ENCODE measurements around the gene TBC1D22A. TPM values are rescaled to one million over a fixed set of nuclear protein-coding genes. Genes with fewer than 3 reads are reported as not detected.

Gene TBC1D22A
- total RNA-seq, 2 donors from 2014 or later = 21.0 to 27.9 TPM

DNA sequence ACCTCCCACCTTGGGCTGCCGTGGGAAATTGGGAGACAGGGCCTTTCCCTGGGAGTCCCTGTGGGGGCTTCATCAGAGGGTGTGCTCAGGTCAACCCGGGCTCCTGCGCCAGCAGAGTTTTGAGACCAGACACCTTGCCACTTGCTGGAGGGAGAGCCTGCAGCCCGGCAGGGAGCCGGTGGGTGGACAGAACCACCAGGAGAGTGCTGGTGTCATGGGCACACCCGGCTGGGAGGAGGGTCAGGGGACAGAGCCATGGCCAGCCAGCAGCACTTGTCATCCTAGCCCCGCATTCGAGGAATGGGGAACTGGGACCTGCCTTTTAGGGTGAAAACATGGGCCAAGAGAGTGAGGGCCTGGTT lies 209.3 kb downstream of the TBC1D22A start:
- no peak overlapping the region for H3K4me3 Mint-ChIP-seq
- H3K4me1 Mint-ChIP-seq = peaks cover 20% of the 10 kb centered on the region
- H3K36me3 ChIP-seq (ENCODE audit: control insufficient read depth, insufficient read depth, low read length) = peaks cover 15% of the 10 kb centered on the region
- DNase-seq = no peak
- H3K9ac ChIP-seq (ENCODE audit: extremely low read depth, low read length, poor library complexity, severe bottlenecking) = no peak overlapping the region
- no peaks in the 10 kb centered on the region for H3K27me3 Mint-ChIP-seq (ENCODE audit: insufficient read depth)
- WGBS, 2 experiments (ENCODE audit: insufficient coverage in 1 of 2, insufficient read length in 1 of 2) = 93 to 95% methylated on average over 3 to 8 of the region's 8 CpGs
- no peak overlapping the region for H3K27ac Mint-ChIP-seq
- TF ChIP-seq, protein P1, sequence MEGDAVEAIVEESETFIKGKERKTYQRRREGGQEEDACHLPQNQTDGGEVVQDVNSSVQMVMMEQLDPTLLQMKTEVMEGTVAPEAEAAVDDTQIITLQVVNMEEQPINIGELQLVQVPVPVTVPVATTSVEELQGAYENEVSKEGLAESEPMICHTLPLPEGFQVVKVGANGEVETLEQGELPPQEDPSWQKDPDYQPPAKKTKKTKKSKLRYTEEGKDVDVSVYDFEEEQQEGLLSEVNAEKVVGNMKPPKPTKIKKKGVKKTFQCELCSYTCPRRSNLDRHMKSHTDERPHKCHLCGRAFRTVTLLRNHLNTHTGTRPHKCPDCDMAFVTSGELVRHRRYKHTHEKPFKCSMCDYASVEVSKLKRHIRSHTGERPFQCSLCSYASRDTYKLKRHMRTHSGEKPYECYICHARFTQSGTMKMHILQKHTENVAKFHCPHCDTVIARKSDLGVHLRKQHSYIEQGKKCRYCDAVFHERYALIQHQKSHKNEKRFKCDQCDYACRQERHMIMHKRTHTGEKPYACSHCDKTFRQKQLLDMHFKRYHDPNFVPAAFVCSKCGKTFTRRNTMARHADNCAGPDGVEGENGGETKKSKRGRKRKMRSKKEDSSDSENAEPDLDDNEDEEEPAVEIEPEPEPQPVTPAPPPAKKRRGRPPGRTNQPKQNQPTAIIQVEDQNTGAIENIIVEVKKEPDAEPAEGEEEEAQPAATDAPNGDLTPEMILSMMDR (conservative IDR thresholded peaks at IDR 0.05) = no peak
- no peaks in the 10 kb centered on the region for H3K27me3 ChIP-seq (ENCODE audit: control insufficient read depth, insufficient read depth, low read length, poor library complexity, severe bottlenecking)
- H3K9me3 ChIP-seq (ENCODE audit: control insufficient read depth, low read length) = no peaks in the 10 kb centered on the region
- no peak overlapping the region for H3K27ac ChIP-seq (ENCODE audit: low read depth, low read length)
- no peak overlapping the region for H3K4me3 ChIP-seq (ENCODE audit: low read length)
- peaks cover 15% of the 10 kb centered on the region for H3K36me3 Mint-ChIP-seq (ENCODE audit: low read depth)
- no peaks in the 10 kb centered on the region for H3K9me3 Mint-ChIP-seq
- H3K4me1 ChIP-seq (ENCODE audit: control insufficient read depth, insufficient read depth, low read length) = peaks cover 18% of the 10 kb centered on the region

DNA sequence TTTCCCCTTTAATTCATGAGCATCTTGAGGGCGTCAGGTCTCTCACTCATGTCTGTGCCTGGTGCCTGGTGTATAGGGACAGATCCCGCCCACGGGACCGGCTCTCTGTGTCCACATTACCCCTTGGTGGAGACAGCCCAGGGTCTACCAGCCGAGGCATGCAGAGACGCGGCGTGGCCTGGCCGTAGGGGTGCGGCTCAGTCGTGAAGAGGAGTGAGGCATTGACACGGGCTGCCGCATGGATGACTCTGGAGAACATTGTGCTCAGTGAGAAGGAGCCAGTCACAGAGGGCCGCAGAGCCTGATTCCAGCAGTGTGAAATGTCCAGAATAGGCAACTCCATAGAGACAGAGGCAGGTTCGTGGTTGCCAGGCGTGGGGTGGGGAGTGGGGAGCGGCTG lies 209.8 kb downstream of the TBC1D22A start:
- no peak overlapping the region for H3K27ac ChIP-seq (ENCODE audit: low read depth, low read length)
- H3K27me3 Mint-ChIP-seq (ENCODE audit: insufficient read depth) = no peaks in the 10 kb centered on the region
- no peaks in the 10 kb centered on the region for H3K27me3 ChIP-seq (ENCODE audit: control insufficient read depth, insufficient read depth, low read length, poor library complexity, severe bottlenecking)
- TF ChIP-seq, protein P1 (conservative IDR thresholded peaks at IDR 0.05) = no peak
- H3K36me3 ChIP-seq (ENCODE audit: control insufficient read depth, insufficient read depth, low read length) = peaks cover 15% of the 10 kb centered on the region
- H3K4me1 Mint-ChIP-seq = peaks cover 20% of the 10 kb centered on the region
- no peak overlapping the region for H3K4me3 ChIP-seq (ENCODE audit: low read length)
- H3K4me1 ChIP-seq (ENCODE audit: control insufficient read depth, insufficient read depth, low read length) = peaks cover 18% of the 10 kb centered on the region
- H3K36me3 Mint-ChIP-seq (ENCODE audit: low read depth) = peaks cover 20% of the 10 kb centered on the region
- WGBS, 2 experiments (ENCODE audit: insufficient coverage in 1 of 2, insufficient read length in 1 of 2) = 91 to 93% methylated on average over 16 to 17 of the region's 17 CpGs
- H3K27ac Mint-ChIP-seq = no peak overlapping the region
- DNase-seq = no peak
- no peak overlapping the region for H3K9ac ChIP-seq (ENCODE audit: extremely low read depth, low read length, poor library complexity, severe bottlenecking)
- no peak overlapping the region for H3K4me3 Mint-ChIP-seq
- no peaks in the 10 kb centered on the region for H3K9me3 Mint-ChIP-seq
- H3K9me3 ChIP-seq (ENCODE audit: control insufficient read depth, low read length) = no peaks in the 10 kb centered on the region

DNA sequence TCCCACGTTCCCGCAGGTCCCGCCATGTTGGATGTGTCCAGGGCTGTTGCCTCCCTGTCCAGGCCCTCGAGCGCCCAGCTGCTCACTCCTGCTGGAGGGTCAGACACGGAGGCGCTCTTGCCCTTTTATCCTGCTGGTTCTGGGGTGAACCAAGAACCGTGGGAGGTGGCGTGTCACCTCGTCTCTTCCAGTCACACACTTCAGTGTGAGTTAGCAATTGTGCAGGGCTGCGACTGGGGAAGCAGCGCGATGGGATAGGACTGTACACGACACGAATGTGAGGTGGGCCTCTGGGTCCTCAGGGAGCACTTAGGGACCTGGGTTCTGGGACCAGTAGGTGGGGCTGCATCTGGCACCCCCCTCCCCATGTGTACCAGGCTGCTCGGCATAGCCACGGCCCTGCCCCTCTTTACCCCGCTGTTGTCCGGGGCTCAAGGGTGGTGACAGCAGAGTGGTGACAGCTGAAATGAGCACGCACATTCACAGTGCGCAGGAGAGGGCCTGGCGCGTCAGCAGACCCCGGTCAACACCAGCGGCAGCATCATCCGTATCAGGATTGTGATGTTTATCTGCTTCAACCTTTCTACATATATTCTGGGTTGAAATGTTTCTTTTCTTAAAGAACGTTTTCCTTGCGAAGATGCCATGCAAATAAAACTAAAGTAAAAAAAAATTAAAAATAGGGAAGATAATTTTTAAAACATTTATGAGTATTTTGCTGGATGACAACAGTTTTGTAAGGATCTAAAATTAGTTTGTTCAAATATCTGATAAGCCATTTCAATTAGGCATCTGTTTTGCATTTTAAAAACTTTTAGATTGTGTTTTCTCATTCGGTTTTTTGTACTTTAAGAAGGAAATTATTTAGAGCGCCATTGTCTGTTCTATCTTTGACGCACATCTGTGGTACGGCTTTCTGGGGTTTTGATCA lies 210.7 kb downstream of the TBC1D22A start:
- Mint-ChIP-seq H3K4me3 (no peak overlapping the region), H3K27ac (peak overlapping the region; percentile 48), H3K9me3 (no peaks in the 10 kb centered on the region), H3K4me1 (peaks cover 14% of the 10 kb centered on the region), H3K36me3 (ENCODE audit: low read depth) (peaks cover 28% of the 10 kb centered on the region), H3K27me3 (ENCODE audit: insufficient read depth) (no peaks in the 10 kb centered on the region)
- H3K4me1 ChIP-seq (ENCODE audit: control insufficient read depth, insufficient read depth, low read length) = peaks cover 18% of the 10 kb centered on the region
- TF ChIP-seq, protein P1 (conservative IDR thresholded peaks at IDR 0.05) = no peak
- H3K9me3 ChIP-seq (ENCODE audit: control insufficient read depth, low read length) = no peaks in the 10 kb centered on the region
- H3K36me3 ChIP-seq (ENCODE audit: control insufficient read depth, insufficient read depth, low read length) = peaks cover 15% of the 10 kb centered on the region
- no peak overlapping the region for H3K9ac ChIP-seq (ENCODE audit: extremely low read depth, low read length, poor library complexity, severe bottlenecking)
- H3K27ac ChIP-seq (ENCODE audit: low read depth, low read length) = no peak overlapping the region
- no peaks in the 10 kb centered on the region for H3K27me3 ChIP-seq (ENCODE audit: control insufficient read depth, insufficient read depth, low read length, poor library complexity, severe bottlenecking)
- no peak overlapping the region for H3K4me3 ChIP-seq (ENCODE audit: low read length)
- no peak for DNase-seq
- 95% methylated on average over 14 to 30 of the region's 32 CpGs for WGBS, 2 experiments (ENCODE audit: insufficient coverage in 1 of 2, insufficient read length in 1 of 2)

Data from endodermal cell (in vitro differentiated cells).